ENCODE data around the gene HOATZ. TPM values are rescaled to one million over a fixed set of nuclear protein-coding genes. Genes with fewer than 3 reads are reported as not detected.

HOATZ gene
- total and polyA plus RNA-seq, 12 donors = not detected

DNA sequence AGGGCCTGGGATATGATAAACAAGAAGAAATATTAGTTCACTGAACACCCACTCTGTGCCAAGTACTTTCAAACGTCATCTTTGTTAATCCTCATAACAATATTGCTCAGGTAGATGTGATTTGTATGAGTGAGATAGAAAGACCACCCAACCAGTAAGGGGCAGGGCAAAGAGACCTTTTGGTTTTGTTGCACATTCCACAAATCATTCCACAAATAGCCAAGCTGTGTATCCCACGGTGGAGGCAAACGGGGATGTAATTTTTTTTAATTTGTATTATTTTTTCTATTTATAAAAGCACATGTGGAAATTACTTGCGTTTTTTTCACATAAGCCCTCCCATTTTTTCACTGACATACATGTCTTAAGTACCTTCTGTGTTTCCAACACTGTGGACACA is 54.9 kb downstream of the HOATZ start:
- Histone ChIP-seq H3K27ac (no peak overlapping the region), H3K27me3 (no peaks in the 10 kb centered on the region), H3K36me3 (replicated peaks in 1 of 2) (no peaks in the 10 kb centered on the region), H3K9me3 (replicated peaks in 1 of 3) (no peaks in the 10 kb centered on the region), H3K4me3 (no peak overlapping the region), H3K4me1 (replicated peaks in 1 of 2) (peaks cover 0 to 3% of the 10 kb centered on the region in 2 donors)
- no peak for TF ChIP-seq POLR2A (IDR thresholded peaks at IDR 0.05)
- TF ChIP-seq, protein P1, sequence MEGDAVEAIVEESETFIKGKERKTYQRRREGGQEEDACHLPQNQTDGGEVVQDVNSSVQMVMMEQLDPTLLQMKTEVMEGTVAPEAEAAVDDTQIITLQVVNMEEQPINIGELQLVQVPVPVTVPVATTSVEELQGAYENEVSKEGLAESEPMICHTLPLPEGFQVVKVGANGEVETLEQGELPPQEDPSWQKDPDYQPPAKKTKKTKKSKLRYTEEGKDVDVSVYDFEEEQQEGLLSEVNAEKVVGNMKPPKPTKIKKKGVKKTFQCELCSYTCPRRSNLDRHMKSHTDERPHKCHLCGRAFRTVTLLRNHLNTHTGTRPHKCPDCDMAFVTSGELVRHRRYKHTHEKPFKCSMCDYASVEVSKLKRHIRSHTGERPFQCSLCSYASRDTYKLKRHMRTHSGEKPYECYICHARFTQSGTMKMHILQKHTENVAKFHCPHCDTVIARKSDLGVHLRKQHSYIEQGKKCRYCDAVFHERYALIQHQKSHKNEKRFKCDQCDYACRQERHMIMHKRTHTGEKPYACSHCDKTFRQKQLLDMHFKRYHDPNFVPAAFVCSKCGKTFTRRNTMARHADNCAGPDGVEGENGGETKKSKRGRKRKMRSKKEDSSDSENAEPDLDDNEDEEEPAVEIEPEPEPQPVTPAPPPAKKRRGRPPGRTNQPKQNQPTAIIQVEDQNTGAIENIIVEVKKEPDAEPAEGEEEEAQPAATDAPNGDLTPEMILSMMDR (IDR thresholded peaks at IDR 0.05) = no peak
- intact Hi-C loops (cut with DNase I) = loop anchor here in 1 of 2 donors (10.0 kb wide), 1 partner anchor 275 kb away; no protein-coding TSS in a partner anchor
- 56 to 75% (median 60%) methylated on average over 4 of the region's 4 CpGs for whole genome bisulfite sequencing, 4 donors
- DNase-seq = no peak

DNA sequence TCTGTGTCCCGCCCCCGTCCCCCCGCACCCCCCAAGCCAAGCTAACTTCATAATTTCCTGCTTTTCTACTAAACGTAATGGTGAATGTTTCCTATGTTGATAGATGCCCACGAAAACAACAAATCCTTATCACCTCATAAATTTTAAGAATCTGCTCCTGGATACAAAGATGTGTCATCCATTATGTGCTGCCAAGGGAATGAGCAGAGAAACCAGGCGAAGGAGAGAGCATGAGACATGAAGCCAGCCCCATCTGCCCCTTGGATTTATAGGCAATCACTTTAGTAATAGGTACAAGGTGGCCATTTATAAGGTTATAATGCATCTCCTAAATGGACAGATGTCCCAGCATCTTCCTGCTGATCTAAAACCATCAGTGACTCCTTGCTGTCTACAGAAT is 56.2 kb downstream of the HOATZ start:
- H3K27me3 ChIP-seq = no peaks in the 10 kb centered on the region
- no peaks in the 10 kb centered on the region for H3K9me3 ChIP-seq (replicated peaks in 1 of 3)
- intact Hi-C loops (cut with DNase I) = no loop called here
- H3K4me1 ChIP-seq (replicated peaks in 1 of 2) = peaks cover 0 to 3% of the 10 kb centered on the region in 2 donors
- WGBS, 4 donors = 39 to 47% (median 43%) methylated on average over 6 of the region's 6 CpGs
- DNase-seq = no peak
- TF ChIP-seq POLR2A (IDR thresholded peaks at IDR 0.05) = no peak
- TF ChIP-seq, protein P1 (IDR thresholded peaks at IDR 0.05) = no peak
- no peak overlapping the region for H3K27ac ChIP-seq
- H3K36me3 ChIP-seq (replicated peaks in 1 of 2) = no peaks in the 10 kb centered on the region
- H3K4me3 ChIP-seq = no peak overlapping the region

DNA sequence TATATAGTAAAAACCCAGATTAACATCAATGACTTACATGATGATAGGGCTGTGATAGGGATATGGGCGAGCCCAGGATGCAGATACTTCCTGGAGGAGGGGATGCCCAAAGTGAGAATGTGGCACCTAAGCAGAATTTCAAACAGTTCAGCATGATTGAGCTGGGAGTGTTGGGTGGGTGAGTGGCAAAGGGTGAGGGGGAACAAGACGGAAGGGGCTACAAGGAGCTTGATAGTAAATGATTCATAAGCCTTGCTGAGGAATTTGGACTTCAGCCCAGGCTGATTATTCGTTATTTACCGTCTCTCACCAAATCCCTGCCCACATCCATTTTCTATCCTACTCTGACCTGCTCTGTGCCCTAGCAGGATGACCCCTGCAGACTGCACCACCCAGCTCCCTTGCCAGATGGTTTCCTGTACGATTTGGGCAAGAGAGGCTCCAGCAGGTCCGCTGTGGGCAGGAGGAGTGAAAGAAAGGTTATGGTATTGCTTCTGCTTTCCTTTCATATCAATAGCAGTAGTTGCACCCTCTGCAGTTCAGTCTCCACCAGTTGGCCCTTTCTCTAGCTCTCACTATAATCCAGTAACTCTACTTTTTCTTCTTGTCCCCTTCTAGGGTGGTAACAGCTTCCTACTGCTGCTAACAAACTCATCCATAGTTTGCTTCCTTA is 57.4 kb downstream of the HOATZ start:
- intact Hi-C loops (cut with DNase I) = no loop called here
- WGBS, 4 donors = 31 to 34% (median 33%) methylated on average over 6 of the region's 6 CpGs
- no peaks in the 10 kb centered on the region for H3K27me3 ChIP-seq
- peaks cover 0 to 3% of the 10 kb centered on the region in 2 donors for H3K4me1 ChIP-seq (replicated peaks in 1 of 2)
- H3K9me3 ChIP-seq (replicated peaks in 1 of 3) = no peaks in the 10 kb centered on the region
- H3K27ac ChIP-seq = no peak overlapping the region
- TF ChIP-seq, protein P1 (IDR thresholded peaks at IDR 0.05) = no peak
- TF ChIP-seq POLR2A (IDR thresholded peaks at IDR 0.05) = no peak
- DNase-seq = no peak
- no peaks in the 10 kb centered on the region for H3K36me3 ChIP-seq (replicated peaks in 1 of 2)
- no peak overlapping the region for H3K4me3 ChIP-seq

DNA sequence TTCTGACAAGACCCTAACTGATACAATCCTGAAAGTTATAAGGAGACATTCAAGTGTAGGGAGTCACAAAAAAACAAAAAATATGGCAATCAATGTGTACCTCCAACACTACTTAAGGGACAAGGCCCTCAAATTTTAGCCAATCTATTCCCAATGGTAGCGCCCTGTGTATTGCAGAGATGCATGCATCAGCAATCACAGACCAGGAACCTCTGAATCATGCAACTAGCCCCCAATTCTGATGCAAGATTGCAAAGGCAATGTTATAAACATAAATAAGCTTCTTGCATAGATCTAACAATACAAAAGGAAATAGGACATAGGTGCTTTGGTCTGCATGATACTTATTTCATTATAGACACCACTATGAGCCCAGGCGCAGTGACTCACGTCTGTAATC is 58.0 kb downstream of the HOATZ start:
- Histone ChIP-seq H3K9me3 (replicated peaks in 1 of 3) (no peaks in the 10 kb centered on the region), H3K27me3 (no peaks in the 10 kb centered on the region), H3K4me3 (no peak overlapping the region), H3K36me3 (replicated peaks in 1 of 2) (no peaks in the 10 kb centered on the region), H3K4me1 (replicated peaks in 1 of 2) (peaks cover 0 to 3% of the 10 kb centered on the region in 2 donors), H3K27ac (no peak overlapping the region)
- intact Hi-C loops (cut with DNase I) = no loop called here
- no peak for DNase-seq
- TF ChIP-seq, protein P1 (IDR thresholded peaks at IDR 0.05) = no peak
- no peak for TF ChIP-seq POLR2A (IDR thresholded peaks at IDR 0.05)
- 86 to 96% (median 90%) methylated on average over 3 of the region's 3 CpGs for WGBS, 4 donors

Data from adrenal gland (tissue), 12 donors.